HG03520 (cell line): Measurements from ENCODE around the gene CAMK4.
"Not testable (repeated sequence)": the region's sequence is repeated elsewhere in the genome, so short reads cannot be mapped to it uniquely, and the experiment has no call there.

Source experiments
- ATAC-seq: cut with Tn5 transposase; IDR thresholded peaks from one replicate; pipeline ENCODE4 v1.9.1; 2021; ENCODE audit warnings: mild to moderate bottlenecking, moderate library complexity; ENCODE audit not compliant: unreplicated experiment

Gene CAMK4

GRCh38 chr5:111256128-111256527 is 31.9 kb downstream of the CAMK4 start:
- ATAC-seq, result no peak

GRCh38 chr5:111257610-111258009 is 33.4 kb downstream of the CAMK4 start:
- ATAC-seq, result not testable (repeated sequence)

- no peak for ATAC-seq
These were observed 35.5 kb downstream of the CAMK4 start for GRCh38 chr5:111259636-111260035.

GRCh38 chr5:111261610-111262009 is 37.4 kb downstream of the CAMK4 start:
- no peak for ATAC-seq

GRCh38 chr5:111262153-111262552 is 38.0 kb downstream of the CAMK4 start:
- ATAC-seq, result no peak

- no peak for ATAC-seq
These were observed 38.6 kb downstream of the CAMK4 start for GRCh38 chr5:111262815-111263214.

GRCh38 chr5:111266491-111266890 is 42.3 kb downstream of the CAMK4 start:
- ATAC-seq, result no peak

- ATAC-seq, result no peak
These were observed 44.1 kb downstream of the CAMK4 start for GRCh38 chr5:111268300-111268699.

GRCh38 chr5:111271885-111272284 is 47.7 kb downstream of the CAMK4 start:
- ATAC-seq, result no peak

- ATAC-seq, result no peak
These were observed 52.9 kb downstream of the CAMK4 start for GRCh38 chr5:111277061-111277460.

- ATAC-seq, result peak; percentile 84
These were observed 54.8 kb downstream of the CAMK4 start for GRCh38 chr5:111278858-111279504.

- no peak for ATAC-seq
These were observed 56.2 kb downstream of the CAMK4 start for GRCh38 chr5:111280282-111280951.

GRCh38 chr5:111282798-111283197 is 58.6 kb downstream of the CAMK4 start:
- no peak for ATAC-seq

- no peak for ATAC-seq
These were observed 60.6 kb downstream of the CAMK4 start for GRCh38 chr5:111284825-111285224.

GRCh38 chr5:111294551-111294950 is 70.4 kb downstream of the CAMK4 start:
- no peak for ATAC-seq

- ATAC-seq, result no peak
These were observed 71.5 kb downstream of the CAMK4 start for GRCh38 chr5:111295649-111296048.

- no peak for ATAC-seq
These were observed 72.4 kb downstream of the CAMK4 start for GRCh38 chr5:111296570-111296969.

GRCh38 chr5:111299067-111299481 is 74.9 kb downstream of the CAMK4 start:
- ATAC-seq, result no peak

GRCh38 chr5:111299831-111300432 is 75.7 kb downstream of the CAMK4 start:
- ATAC-seq, result no peak

- no peak for ATAC-seq
These were observed 77.1 kb downstream of the CAMK4 start for GRCh38 chr5:111301264-111301663.

- not testable (repeated sequence) for ATAC-seq
These were observed 77.9 kb downstream of the CAMK4 start for GRCh38 chr5:111302043-111302442.

- no peak for ATAC-seq
These were observed 84.8 kb downstream of the CAMK4 start for GRCh38 chr5:111308951-111309350.
